ENCODE results near the gene SCAPER. TPM values are rescaled to one million over a fixed set of nuclear protein-coding genes. Genes with fewer than 3 reads are reported as not detected.

SCAPER gene
- total and polyA plus RNA-seq, 10 of the 15 experiments (the other 5 are each of a cell fraction or from before 2014, with no cell fraction given), result 1.0 to 7.7 (median 3.9) TPM

DNA sequence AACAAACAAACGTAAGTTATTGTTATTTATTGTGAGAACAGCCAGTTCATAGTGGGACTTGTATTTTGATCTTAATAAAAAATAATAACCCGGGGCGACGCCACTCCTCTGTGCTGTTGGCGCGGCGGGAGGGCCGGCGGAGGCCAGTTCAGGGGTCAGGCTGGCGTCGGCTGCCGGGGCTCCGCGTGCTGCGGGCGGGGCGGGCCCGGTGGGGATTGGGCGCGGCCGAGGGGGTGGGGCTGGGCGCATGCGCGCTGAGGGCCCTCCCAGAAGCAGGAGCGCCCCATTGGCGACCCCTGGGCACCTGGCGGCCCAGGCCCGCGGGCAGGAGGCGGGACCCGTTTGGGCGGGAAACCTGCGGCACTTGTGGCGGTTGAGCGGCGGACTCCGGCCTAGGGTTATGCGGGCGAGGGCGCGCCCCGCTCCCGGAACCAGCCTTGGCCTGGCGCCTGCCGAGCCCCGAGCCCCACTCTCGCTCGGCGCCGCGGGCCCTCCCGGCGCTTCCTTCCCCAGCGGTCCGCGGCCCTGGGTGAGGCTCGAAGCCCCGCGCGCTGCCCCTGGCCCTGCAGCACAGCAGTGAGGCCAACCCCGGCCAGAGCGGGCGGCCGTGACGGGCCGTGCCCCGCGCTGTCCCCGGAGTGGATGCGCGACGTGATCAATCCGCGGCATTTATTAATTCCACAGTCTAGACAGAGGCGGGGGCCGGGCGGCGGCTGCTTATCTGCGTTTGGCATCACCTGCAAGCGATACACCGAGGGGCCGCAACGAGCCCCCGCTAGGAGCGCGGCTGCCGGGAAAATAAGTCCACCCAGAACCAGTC is 562.5 kb downstream of the SCAPER start:
- ChIA-PET SMC1A (ENCODE audit: uncharacterized antibody, unreplicated experiment) (no interaction called here), CTCF (no interaction called here), POLR2A (no interaction called here), RAD21 (ENCODE audit: unreplicated experiment) (no interaction called here)
- peaks cover 30% of the 10 kb centered on the region for H3K4me1 ChIP-seq (ENCODE audit: control insufficient read depth, insufficient read depth, low read length)
- H4K20me1 ChIP-seq (ENCODE audit: control insufficient read depth, insufficient read depth), result no peaks in the 10 kb centered on the region
- H3K9me3 ChIP-seq (replicated peaks; ENCODE audit: control insufficient read depth, insufficient read depth, low read length), result no peaks in the 10 kb centered on the region; the same call in 1 of the 3 replicates
- H3K27ac ChIP-seq (ENCODE audit: control insufficient read depth, insufficient read depth), result no peak overlapping the region
- intact Hi-C loops (cut with micrococcal nuclease; ENCODE audit: unreplicated experiment) (no loop called here), in situ Hi-C loops (cut with MboI) (no loop called here)
- DNase-seq (ENCODE audit: low read depth, low spot score) (no peak), ATAC-seq (no peak), FAIRE-seq (no peak)
- H3K79me2 ChIP-seq (ENCODE audit: control insufficient read depth, insufficient read depth, low read length), result no peaks in the 10 kb centered on the region; the same call in 1 of the 2 replicates
- no peak overlapping the region for H3K9ac ChIP-seq (ENCODE audit: control insufficient read depth, insufficient read depth, low read length)
- TF ChIP-seq SUZ12 (IDR thresholded peaks at IDR 0.05; ENCODE audit: unreplicated experiment) (peak; percentile 47), NFYB (IDR thresholded peaks at IDR 0.05; ENCODE audit: insufficient read depth, low read depth, low read length) (no peak)
- 80% methylated on average over 72 of the region's 87 CpGs for WGBS (ENCODE audit: insufficient coverage, insufficient replicate concordance, low lambda C conversion rate, missing lambda C conversion rate)
- BruUV-seq (replicated peaks), result no TSS peak
- H2AFZ ChIP-seq (ENCODE audit: control insufficient read depth, low read depth, low read length), result no peak overlapping the region
- H3K36me3 ChIP-seq (ENCODE audit: control insufficient read depth in 2 of 2, insufficient read depth in 2 of 2, low read length in 1 of 2), result no peaks in the 10 kb centered on the region
- peaks cover 31 to 44% of the 10 kb centered on the region in 2 experiments for H3K27me3 ChIP-seq (replicated peaks in 1 of 2; ENCODE audit: control insufficient read depth in 2 of 2, insufficient read depth in 2 of 2, low read length in 1 of 2)
- H3K4me3 ChIP-seq, result no peak overlapping the region
- peak overlapping the region; percentile 13; the same call in 1 of the 2 replicates for H3K4me2 ChIP-seq (ENCODE audit: control insufficient read depth, insufficient read depth)

DNA sequence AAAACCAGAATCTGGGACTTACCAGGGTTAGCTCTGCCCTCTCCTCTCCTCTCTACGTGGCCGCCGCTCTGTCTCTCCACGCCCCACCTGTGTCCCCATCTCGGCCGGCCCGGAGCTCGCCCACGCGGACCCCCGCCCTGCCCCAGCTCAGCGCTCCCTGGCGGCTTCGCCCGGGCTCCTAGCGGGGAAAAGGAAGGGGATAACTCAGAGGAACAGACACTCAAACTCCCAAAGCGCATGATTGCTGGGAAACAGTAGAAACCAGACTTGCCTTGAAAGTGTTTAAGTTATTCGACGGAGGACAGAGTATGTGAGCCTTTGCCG is 563.1 kb downstream of the SCAPER start:
- RAD21 ChIA-PET (ENCODE audit: unreplicated experiment), result no interaction called here
- POLR2A ChIA-PET, result no interaction called here
- Histone ChIP-seq H3K9me3 (replicated peaks; ENCODE audit: control insufficient read depth, insufficient read depth, low read length) (no peaks in the 10 kb centered on the region; the same call in 1 of the 3 replicates), H3K4me3 (no peak overlapping the region), H3K4me1 (ENCODE audit: control insufficient read depth, insufficient read depth, low read length) (peaks cover 35% of the 10 kb centered on the region), H4K20me1 (ENCODE audit: control insufficient read depth, insufficient read depth) (no peaks in the 10 kb centered on the region), H2AFZ (ENCODE audit: control insufficient read depth, low read depth, low read length) (no peak overlapping the region), H3K27me3 (replicated peaks in 1 of 2; ENCODE audit: control insufficient read depth in 2 of 2, insufficient read depth in 2 of 2, low read length in 1 of 2) (peaks cover 33 to 38% of the 10 kb centered on the region in 2 experiments), H3K4me2 (ENCODE audit: control insufficient read depth, insufficient read depth) (no peak overlapping the region), H3K36me3 (ENCODE audit: control insufficient read depth in 2 of 2, insufficient read depth in 2 of 2, low read length in 1 of 2) (no peaks in the 10 kb centered on the region), H3K9ac (ENCODE audit: control insufficient read depth, insufficient read depth, low read length) (no peak overlapping the region), H3K27ac (ENCODE audit: control insufficient read depth, insufficient read depth) (no peak overlapping the region), H3K79me2 (ENCODE audit: control insufficient read depth, insufficient read depth, low read length) (no peaks in the 10 kb centered on the region; the same call in 1 of the 2 replicates)
- intact Hi-C loops (cut with micrococcal nuclease; ENCODE audit: unreplicated experiment), result no loop called here
- ATAC-seq (no peak), FAIRE-seq (no peak), DNase-seq (ENCODE audit: low read depth, low spot score) (no peak)
- no peak for TF ChIP-seq EP300 (IDR thresholded peaks at IDR 0.05; ENCODE audit: borderline replicate concordance in 1 of 2, control insufficient read depth in 1 of 2, low read depth in 2 of 2, low read length in 2 of 2)
- no peak for TF ChIP-seq SIX5 (IDR thresholded peaks at IDR 0.05; ENCODE audit: low read depth, low read length, severe bottlenecking)
- TF ChIP-seq, protein P1, sequence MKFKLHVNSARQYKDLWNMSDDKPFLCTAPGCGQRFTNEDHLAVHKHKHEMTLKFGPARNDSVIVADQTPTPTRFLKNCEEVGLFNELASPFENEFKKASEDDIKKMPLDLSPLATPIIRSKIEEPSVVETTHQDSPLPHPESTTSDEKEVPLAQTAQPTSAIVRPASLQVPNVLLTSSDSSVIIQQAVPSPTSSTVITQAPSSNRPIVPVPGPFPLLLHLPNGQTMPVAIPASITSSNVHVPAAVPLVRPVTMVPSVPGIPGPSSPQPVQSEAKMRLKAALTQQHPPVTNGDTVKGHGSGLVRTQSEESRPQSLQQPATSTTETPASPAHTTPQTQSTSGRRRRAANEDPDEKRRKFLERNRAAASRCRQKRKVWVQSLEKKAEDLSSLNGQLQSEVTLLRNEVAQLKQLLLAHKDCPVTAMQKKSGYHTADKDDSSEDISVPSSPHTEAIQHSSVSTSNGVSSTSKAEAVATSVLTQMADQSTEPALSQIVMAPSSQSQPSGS (IDR thresholded peaks at IDR 0.05; ENCODE audit: low read length), result no peak
- TF ChIP-seq MYB (IDR thresholded peaks at IDR 0.05; ENCODE audit: borderline replicate concordance, low read depth, low read length), result no peak
- no peak for TF ChIP-seq HDGF (IDR thresholded peaks at IDR 0.05)
- TF ChIP-seq FOS (IDR thresholded peaks at IDR 0.05; ENCODE audit: borderline replicate concordance, extremely low read depth, insufficient read length), result no peak
- CTCF ChIA-PET, result no interaction called here
- 79% methylated on average over 16 of the region's 20 CpGs for WGBS (ENCODE audit: insufficient coverage, insufficient replicate concordance, low lambda C conversion rate, missing lambda C conversion rate)
- BruUV-seq (replicated peaks), result no TSS peak
- in situ Hi-C loops (cut with MboI), result no loop called here
- SMC1A ChIA-PET (ENCODE audit: uncharacterized antibody, unreplicated experiment), result no interaction called here

All from GM12878 (cell line).